HepG2 (cell line): ENCODE data around the gene UCN3. TPM values are rescaled to one million over a fixed set of nuclear protein-coding genes. Genes with fewer than 3 reads are reported as not detected.

Experiments
- ARNT2 ChIP-seq: sonication (generic); formaldehyde crosslinking; IDR thresholded peaks from 2 replicates; pipeline ENCODE4 v1.8.0; 2022; ENCODE audit warnings: mild to moderate bottlenecking, low read depth, missing genetic modification reagents, moderate library complexity
- HNF4G ChIP-seq, 2 experiments: sonication (generic) in 1 of 2; formaldehyde crosslinking in 1 of 2; IDR thresholded peaks; 2 replicates each; pipeline versions ENCODE4 v1.4.0 to v1.6.1; 2011 to 2020; ENCODE audit warnings: borderline replicate concordance in 2 of 2, low read depth in 2 of 2, mild to moderate bottlenecking in 2 of 2, low read length in 1 of 2, missing genetic modification reagents in 1 of 2, moderate library complexity in 1 of 2
- MLX ChIP-seq: IDR thresholded peaks from 2 replicates; pipeline ENCODE4 v1.6.1; 2016
- MXD3 ChIP-seq: IDR thresholded peaks from 2 replicates; pipeline ENCODE4 v1.6.1; 2016; ENCODE audit warnings: mild to moderate bottlenecking, missing biosample characterization, missing genetic modification reagents
- PBX2 ChIP-seq: IDR thresholded peaks from 2 replicates; pipeline ENCODE4 v1.6.1; 2016; ENCODE audit warnings: control low read depth
- POGZ ChIP-seq: sonication (generic); formaldehyde crosslinking; IDR thresholded peaks from 2 replicates; pipeline ENCODE4 v1.4.0; 2020; ENCODE audit warnings: mild to moderate bottlenecking, missing genetic modification reagents
- POLR2G ChIP-seq: fragments of 200-400 bp; formaldehyde crosslinking; IDR thresholded peaks from 2 replicates; pipeline ENCODE4 v1.6.1; 2018; ENCODE audit warnings: mild to moderate bottlenecking, low read depth, low read length, moderate library complexity
- SUZ12 ChIP-seq: fragments of 150-350 bp; IDR thresholded peaks from 2 replicates; pipeline ENCODE4 v1.6.1; 2014; ENCODE audit warnings: low read depth, low read length
- ZNF232 ChIP-seq: sonication (generic); formaldehyde crosslinking; IDR thresholded peaks from 2 replicates; pipeline ENCODE4 v1.4.0; 2020; ENCODE audit warnings: missing genetic modification reagents, borderline replicate concordance
- ZNF547 ChIP-seq: sonication (generic); formaldehyde crosslinking; IDR thresholded peaks from 2 replicates; pipeline ENCODE4 v1.5.1; 2020; ENCODE audit warnings: mild to moderate bottlenecking, missing genetic modification reagents
- polyA plus RNA-seq, 8 experiments: library from polyadenylated mRNA; depleted of rRNA in 3 of 8; stranded (reverse) in 7 of 8; unstranded in 1 of 8; fragments of >200 nt; fragmentation: Illumina TruSeq in 4 of 8; extraction: Trizol in 4 of 8; gene quantifications; 2 replicates each; pipeline versions ENCODE4 v1.2.1 to v1.2.3, GENCODE V29; 2011 to 2016; ENCODE audit warnings: low read depth in 4 of 8, missing spikeins in 1 of 8, mixed read lengths in 1 of 8; ENCODE audit not compliant: insufficient read depth in 1 of 8
- total RNA-seq, 5 experiments: library from RNA; depleted of rRNA; stranded (reverse); fragments of >200 nt; fragmentation: Illumina TruSeq; extraction: Trizol; gene quantifications; 2 replicates each; pipeline ENCODE4 v1.2.3, GENCODE V29; 2016; ENCODE audit warnings: low read depth in 1 of 5
- TF ChIP-seq, protein P1 (sequence below): sonication (generic); formaldehyde crosslinking; IDR thresholded peaks from 2 replicates; pipeline ENCODE4 v1.4.0; 2020; ENCODE audit warnings: missing genetic modification reagents
- TF ChIP-seq, protein P2 (sequence below): sonication (generic); formaldehyde crosslinking; IDR thresholded peaks from 2 replicates; pipeline ENCODE4 v1.4.0; 2020; ENCODE audit warnings: missing genetic modification reagents, mild to moderate bottlenecking, borderline replicate concordance
- TF ChIP-seq, protein P3 (sequence below): sonication (generic); formaldehyde crosslinking; IDR thresholded peaks from 2 replicates; pipeline ENCODE4 v1.5.0; 2020; ENCODE audit warnings: mild to moderate bottlenecking, missing genetic modification reagents, borderline replicate concordance
- TF ChIP-seq, protein P4 (sequence below): IDR thresholded peaks from 2 replicates; pipeline ENCODE4 v1.6.1; 2016; ENCODE audit warnings: low read depth, control low read depth
- TF ChIP-seq, protein P5 (sequence below): sonication (generic); formaldehyde crosslinking; conservative IDR thresholded peaks from 2 replicates; pipeline ENCODE4 v1.4.0; 2020; ENCODE audit warnings: missing genetic modification reagents

Gene UCN3
- total and polyA plus RNA-seq, 2 of the 13 experiments (the other 11 are each of a cell fraction or from before 2014, with no cell fraction given), result not detected

DNA sequence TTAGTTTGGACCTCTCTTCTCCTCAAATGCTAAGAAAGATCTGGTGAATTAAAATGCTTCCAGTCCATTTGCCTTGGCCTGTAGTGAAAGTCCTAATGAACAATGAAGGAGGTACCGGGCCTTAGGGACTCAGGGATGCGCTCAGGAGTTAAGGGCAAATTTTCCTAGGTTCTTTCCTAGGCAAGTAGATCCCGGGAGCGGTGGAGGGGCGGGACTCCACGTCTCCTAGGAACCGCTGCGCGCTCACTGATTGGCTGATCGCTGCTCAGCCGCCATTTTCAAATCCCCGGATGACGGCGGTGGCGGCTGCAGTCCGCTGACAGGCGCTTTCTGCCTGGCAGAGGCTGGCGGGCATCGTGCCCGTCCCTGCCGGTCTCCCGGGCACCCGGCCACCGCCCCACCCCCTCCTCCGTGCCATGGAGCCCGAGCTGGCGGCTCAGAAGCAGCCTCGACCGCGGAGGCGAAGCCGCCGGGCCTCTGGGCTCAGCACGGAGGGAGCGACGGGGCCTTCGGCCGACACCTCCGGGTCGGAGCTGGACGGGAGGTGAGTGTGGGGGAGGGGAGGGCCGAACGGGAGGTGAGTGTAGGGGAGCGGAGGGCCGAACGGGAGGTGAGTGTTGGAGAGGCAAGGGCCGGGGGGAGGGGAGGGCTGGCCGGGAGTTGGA, 47.6 kb downstream of the UCN3 start, which contains the start of gene NET1 (continued):
- TF ChIP-seq, protein P1, sequence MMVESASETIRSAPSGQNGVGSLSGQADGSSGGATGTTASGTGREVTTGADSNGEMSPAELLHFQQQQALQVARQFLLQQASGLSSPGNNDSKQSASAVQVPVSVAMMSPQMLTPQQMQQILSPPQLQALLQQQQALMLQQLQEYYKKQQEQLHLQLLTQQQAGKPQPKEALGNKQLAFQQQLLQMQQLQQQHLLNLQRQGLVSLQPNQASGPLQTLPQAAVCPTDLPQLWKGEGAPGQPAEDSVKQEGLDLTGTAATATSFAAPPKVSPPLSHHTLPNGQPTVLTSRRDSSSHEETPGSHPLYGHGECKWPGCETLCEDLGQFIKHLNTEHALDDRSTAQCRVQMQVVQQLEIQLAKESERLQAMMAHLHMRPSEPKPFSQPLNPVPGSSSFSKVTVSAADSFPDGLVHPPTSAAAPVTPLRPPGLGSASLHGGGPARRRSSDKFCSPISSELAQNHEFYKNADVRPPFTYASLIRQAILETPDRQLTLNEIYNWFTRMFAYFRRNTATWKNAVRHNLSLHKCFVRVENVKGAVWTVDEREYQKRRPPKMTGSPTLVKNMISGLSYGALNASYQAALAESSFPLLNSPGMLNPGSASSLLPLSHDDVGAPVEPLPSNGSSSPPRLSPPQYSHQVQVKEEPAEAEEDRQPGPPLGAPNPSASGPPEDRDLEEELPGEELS (CRISPR knock-in tag), result 0 out of 2 replicates have a peak, but pooled peaks have one; percentile 9
- 0 out of 2 replicates have a peak, but pooled peaks have one; percentile 37 for TF ChIP-seq MXD3 (CRISPR knock-in tag)
- TF ChIP-seq SUZ12, result no peak
- peak; percentile 36; the same call in 1 of the 2 replicates for TF ChIP-seq POGZ (CRISPR knock-in tag)
- TF ChIP-seq, protein P2, sequence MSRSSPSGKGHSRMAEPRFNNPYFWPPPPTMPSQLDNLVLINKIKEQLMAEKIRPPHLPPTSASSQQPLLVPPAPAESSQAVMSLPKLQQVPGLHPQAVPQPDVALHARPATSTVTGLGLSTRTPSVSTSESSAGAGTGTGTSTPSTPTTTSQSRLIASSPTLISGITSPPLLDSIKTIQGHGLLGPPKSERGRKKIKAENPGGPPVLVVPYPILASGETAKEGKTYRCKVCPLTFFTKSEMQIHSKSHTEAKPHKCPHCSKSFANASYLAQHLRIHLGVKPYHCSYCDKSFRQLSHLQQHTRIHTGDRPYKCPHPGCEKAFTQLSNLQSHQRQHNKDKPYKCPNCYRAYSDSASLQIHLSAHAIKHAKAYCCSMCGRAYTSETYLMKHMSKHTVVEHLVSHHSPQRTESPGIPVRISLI (CRISPR knock-in tag), result no peak
- no peak for TF ChIP-seq PBX2
- no peak for TF ChIP-seq ZNF547 (CRISPR knock-in tag)
- TF ChIP-seq, protein P3, sequence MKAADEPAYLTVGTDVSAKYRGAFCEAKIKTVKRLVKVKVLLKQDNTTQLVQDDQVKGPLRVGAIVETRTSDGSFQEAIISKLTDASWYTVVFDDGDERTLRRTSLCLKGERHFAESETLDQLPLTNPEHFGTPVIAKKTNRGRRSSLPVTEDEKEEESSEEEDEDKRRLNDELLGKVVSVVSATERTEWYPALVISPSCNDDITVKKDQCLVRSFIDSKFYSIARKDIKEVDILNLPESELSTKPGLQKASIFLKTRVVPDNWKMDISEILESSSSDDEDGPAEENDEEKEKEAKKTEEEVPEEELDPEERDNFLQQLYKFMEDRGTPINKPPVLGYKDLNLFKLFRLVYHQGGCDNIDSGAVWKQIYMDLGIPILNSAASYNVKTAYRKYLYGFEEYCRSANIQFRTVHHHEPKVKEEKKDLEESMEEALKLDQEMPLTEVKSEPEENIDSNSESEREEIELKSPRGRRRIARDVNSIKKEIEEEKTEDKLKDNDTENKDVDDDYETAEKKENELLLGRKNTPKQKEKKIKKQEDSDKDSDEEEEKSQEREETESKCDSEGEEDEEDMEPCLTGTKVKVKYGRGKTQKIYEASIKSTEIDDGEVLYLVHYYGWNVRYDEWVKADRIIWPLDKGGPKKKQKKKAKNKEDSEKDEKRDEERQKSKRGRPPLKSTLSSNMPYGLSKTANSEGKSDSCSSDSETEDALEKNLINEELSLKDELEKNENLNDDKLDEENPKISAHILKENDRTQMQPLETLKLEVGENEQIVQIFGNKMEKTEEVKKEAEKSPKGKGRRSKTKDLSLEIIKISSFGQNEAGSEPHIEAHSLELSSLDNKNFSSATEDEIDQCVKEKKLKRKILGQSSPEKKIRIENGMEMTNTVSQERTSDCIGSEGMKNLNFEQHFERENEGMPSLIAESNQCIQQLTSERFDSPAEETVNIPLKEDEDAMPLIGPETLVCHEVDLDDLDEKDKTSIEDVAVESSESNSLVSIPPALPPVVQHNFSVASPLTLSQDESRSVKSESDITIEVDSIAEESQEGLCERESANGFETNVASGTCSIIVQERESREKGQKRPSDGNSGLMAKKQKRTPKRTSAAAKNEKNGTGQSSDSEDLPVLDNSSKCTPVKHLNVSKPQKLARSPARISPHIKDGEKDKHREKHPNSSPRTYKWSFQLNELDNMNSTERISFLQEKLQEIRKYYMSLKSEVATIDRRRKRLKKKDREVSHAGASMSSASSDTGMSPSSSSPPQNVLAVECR (CRISPR knock-in tag), result peak; percentile 99
- TF ChIP-seq, protein P4, sequence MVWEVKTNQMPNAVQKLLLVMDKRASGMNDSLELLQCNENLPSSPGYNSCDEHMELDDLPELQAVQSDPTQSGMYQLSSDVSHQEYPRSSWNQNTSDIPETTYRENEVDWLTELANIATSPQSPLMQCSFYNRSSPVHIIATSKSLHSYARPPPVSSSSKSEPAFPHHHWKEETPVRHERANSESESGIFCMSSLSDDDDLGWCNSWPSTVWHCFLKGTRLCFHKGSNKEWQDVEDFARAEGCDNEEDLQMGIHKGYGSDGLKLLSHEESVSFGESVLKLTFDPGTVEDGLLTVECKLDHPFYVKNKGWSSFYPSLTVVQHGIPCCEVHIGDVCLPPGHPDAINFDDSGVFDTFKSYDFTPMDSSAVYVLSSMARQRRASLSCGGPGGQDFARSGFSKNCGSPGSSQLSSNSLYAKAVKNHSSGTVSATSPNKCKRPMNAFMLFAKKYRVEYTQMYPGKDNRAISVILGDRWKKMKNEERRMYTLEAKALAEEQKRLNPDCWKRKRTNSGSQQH, result peak; percentile 97
- TF ChIP-seq POLR2G, result peak; percentile 63
- peak; percentile 71 for TF ChIP-seq ARNT2
- no peak for TF ChIP-seq ZNF232 (CRISPR knock-in tag)
- TF ChIP-seq HNF4G (IDR thresholded peaks at IDR 0.05; ENCODE audit: borderline replicate concordance, low read depth, low read length), result no peak
- no peak for TF ChIP-seq HNF4G (CRISPR knock-in tag; IDR thresholded peaks at IDR 0.05; ENCODE audit: borderline replicate concordance, low read depth)
- no peak for TF ChIP-seq MLX (CRISPR knock-in tag)
- TF ChIP-seq, protein P5, sequence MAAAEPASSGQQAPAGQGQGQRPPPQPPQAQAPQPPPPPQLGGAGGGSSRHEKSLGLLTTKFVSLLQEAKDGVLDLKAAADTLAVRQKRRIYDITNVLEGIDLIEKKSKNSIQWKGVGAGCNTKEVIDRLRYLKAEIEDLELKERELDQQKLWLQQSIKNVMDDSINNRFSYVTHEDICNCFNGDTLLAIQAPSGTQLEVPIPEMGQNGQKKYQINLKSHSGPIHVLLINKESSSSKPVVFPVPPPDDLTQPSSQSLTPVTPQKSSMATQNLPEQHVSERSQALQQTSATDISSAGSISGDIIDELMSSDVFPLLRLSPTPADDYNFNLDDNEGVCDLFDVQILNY, result peak; percentile 96
